Smooth muscle cell of the umbilical artery (primary cell): ENCODE results near the gene RUVBL1. TPM values are rescaled to one million over a fixed set of nuclear protein-coding genes. Genes with fewer than 3 reads are reported as not detected.

Experiments used
- total RNA-seq: library from RNA; depleted of rRNA; stranded (reverse); fragments of >200 nt; gene quantifications from 2 replicates; pipeline ENCODE4 v1.2.3, GENCODE V29; 2014

Gene RUVBL1
- total RNA-seq = 57.6 and 79.0 TPM in 2 replicates

DNA sequence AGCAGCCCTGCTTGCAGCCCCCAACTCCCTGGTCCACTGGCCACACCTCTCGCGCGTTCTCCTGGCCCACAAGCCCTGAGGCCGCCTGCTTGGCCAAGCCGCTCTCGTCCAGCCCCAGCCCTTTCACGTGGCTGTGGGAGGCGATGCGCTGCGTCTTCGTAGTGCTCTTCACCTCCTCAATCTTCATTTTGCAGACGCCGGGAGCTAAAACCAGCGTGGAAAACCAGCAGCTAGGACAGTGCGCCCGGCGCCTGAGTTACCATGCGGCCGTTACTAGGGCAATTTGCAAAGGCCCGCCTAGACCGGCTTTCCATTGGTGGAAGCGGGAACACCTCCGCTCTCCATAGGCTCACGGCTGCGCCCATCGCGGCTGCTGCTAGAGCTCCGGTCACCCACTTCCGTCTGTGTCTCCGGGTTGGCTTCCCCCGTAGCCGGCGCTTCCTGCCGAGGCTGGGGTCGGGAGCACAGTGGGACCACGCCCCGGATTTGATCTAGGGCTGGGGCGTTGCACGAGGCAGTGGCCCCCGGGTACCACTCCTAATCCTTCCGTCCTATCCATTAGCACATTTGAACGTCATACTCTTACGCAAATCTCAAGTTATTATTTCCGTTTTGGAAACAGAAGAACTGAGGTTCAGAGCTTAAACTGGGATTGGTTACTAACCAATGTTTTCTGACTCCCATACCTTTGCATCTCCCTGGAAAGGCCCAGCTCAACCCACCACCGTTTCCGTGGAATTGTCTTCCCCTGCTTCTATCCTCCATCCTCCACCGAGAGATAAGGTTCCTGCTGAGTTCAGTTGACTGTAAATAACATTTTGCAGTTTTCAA, at the start of gene RUVBL1:
TSS of gene RUVBL1 (minus strand) at position 275 of the 831 bp plus-strand sequence. CDS start at position 187, 88 bp downstream.

GRCh38 chr3:128153156-128154041, 29.8 kb upstream of the RUVBL1 start, which contains the start of gene EEFSEC:
Gene EEFSEC (plus strand): TSS chr3:128153481. CDS start chr3:128153508, 27 bp downstream.

DNA sequence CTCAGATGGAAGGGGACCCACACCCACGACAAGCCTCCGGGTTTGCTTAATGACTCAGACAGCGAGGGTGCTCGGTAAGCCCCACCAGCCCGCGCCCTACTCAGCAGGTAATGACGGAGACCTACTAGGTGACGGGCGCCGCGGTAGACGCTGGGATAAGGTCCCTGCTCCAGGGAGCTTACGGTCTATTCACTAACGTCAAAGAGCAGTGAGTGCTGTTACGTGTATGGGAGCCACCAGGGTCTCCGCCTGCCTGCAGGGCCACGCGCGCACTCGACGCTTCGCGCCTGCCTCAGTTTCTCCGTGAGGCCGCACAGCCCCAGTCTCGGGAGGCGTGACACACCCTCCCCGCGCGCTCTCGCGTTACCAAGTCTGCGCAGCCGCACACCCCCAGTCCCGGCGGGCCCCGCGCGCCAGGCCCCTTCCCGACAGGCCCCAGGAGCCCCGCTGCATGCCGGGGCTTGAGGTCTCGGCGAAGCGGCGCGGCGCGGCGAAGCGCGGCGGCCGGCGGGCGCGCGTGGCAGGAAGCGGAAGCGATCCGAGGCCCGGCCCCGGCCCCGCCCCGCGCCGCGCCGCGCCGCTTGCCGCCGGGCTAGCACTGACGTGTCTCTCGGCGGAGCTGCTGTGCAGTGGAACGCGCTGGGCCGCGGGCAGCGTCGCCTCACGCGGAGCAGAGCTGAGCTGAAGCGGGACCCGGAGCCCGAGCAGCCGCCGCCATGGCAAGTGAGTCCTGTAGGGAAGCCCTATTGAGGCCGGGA, 71.6 kb downstream of the RUVBL1 start, which contains the start of gene SEC61A1:
TSS of gene SEC61A1 (plus strand) at position 601 of the 758 bp plus-strand sequence. CDS start at position 717, 116 bp downstream.

Other genes with a start within 250 kb of the RUVBL1 start
- gene KBTBD12, start 208.6 kb downstream of the RUVBL1 start, total RNA-seq = not detected in 2 replicates
- gene SEC61A1, start 71.4 kb downstream of the RUVBL1 start, total RNA-seq = 383 and 483 TPM in 2 replicates
- gene EEFSEC, start 29.7 kb upstream of the RUVBL1 start, total RNA-seq = 3.6 and 4.2 TPM in 2 replicates